Stomach smooth muscle (tissue), 2 donors: ENCODE data around the gene LCP2.

Experiments
- H3K27ac ChIP-seq: one replicate; pipeline ENCODE4 v1.7.0; 2013; ENCODE audit warnings: mild to moderate bottlenecking, low read length, inconsistent platforms
- H3K27me3 ChIP-seq, 2 donors: one replicate each; pipeline ENCODE4 v1.7.0; 2013; ENCODE audit warnings: low read length in 2 of 2; ENCODE audit not compliant: insufficient read depth in 2 of 2, control insufficient read depth in 1 of 2
- H3K36me3 ChIP-seq, 2 donors: one replicate each; pipeline ENCODE4 v1.7.0; 2013; ENCODE audit warnings: low read length in 2 of 2; ENCODE audit not compliant: control insufficient read depth in 2 of 2, insufficient read depth in 2 of 2
- H3K4me1 ChIP-seq: one replicate; pipeline ENCODE4 v1.7.0; 2013; ENCODE audit warnings: low read length; ENCODE audit not compliant: control insufficient read depth, insufficient read depth
- H3K4me3 ChIP-seq, 2 donors: one replicate each; pipeline ENCODE4 v1.7.0; 2013; ENCODE audit warnings: low read length in 2 of 2
- H3K9ac ChIP-seq, 2 donors: one replicate each; pipeline ENCODE4 v1.7.0; 2013; ENCODE audit warnings: low read length in 2 of 2, mild to moderate bottlenecking in 1 of 2
- H3K9me3 ChIP-seq, 2 donors: one replicate each; pipeline ENCODE4 v1.7.0; 2013; ENCODE audit warnings: low read length in 2 of 2; ENCODE audit not compliant: control insufficient read depth in 2 of 2
- donor health status: healthy.
- donor health status: Pancreatic carcinoma.

The LCP2 gene

GRCh38 chr5:170275376-170275994, 22.1 kb downstream of the LCP2 start:
- Histone ChIP-seq H3K4me3 (no peak overlapping the region), H3K4me1 (peaks cover 14% of the 10 kb centered on the region), H3K27me3 (no peaks in the 10 kb centered on the region), H3K27ac (no peak overlapping the region), H3K9me3 (no peaks in the 10 kb centered on the region), H3K9ac (no peak overlapping the region), H3K36me3 (no peaks in the 10 kb centered on the region)

- Histone ChIP-seq H3K27ac (no peak overlapping the region), H3K9ac (no peak overlapping the region), H3K4me3 (no peak overlapping the region), H3K27me3 (no peaks in the 10 kb centered on the region), H3K9me3 (no peaks in the 10 kb centered on the region), H3K4me1 (peaks cover 4% of the 10 kb centered on the region), H3K36me3 (no peaks in the 10 kb centered on the region)
Observed at GRCh38 chr5:170273968-170274710, 23.4 kb downstream of the LCP2 start.

DNA sequence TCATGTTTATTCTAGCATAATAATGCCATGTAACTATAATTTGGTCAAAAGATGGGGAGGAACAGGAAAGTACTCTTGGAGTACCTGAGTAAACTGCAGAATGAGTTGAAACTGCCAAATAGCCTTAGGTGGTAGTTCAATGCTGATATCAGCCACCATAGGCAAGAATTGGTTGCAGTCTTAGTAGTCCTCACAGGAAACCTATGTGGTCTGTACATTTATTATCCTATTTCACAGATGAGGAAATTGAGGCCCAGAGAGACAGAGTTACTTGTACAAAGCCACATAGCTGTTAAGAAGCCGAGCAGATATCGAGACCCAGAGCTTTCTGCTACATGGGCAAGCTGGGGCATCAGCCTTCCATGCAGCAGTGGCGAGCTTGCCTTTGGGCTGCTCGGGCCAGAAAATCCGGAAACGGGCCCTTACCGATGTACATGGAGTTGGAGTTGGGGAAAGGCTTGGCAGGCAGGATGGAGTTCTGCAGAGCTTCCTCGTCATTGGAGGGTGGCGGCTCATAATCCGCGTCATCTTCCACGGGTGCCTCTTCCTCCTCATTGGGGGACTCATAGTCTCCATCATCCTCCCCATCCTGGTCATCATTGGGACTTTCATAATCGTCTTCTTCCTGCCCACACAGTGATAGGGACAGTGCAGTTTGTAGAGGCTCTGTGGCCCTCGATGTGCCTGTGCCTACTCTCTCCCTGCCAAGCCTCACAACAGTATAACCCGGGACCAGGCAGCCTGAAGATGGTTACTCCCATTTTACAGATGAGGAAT, 27.1 kb downstream of the LCP2 start:
- no peak overlapping the region for H3K27ac ChIP-seq
- H3K27me3 ChIP-seq: peaks cover 0 to 8% of the 10 kb centered on the region in 2 donors
- no peak overlapping the region for H3K4me3 ChIP-seq
- peaks cover 18% of the 10 kb centered on the region for H3K4me1 ChIP-seq
- H3K9me3 ChIP-seq: no peaks in the 10 kb centered on the region
- H3K9ac ChIP-seq: no peak overlapping the region
- no peaks in the 10 kb centered on the region for H3K36me3 ChIP-seq

- Histone ChIP-seq H3K9ac (no peak overlapping the region), H3K36me3 (no peaks in the 10 kb centered on the region), H3K27me3 (peaks cover 0 to 8% of the 10 kb centered on the region in 2 donors), H3K4me1 (peaks cover 18% of the 10 kb centered on the region), H3K27ac (no peak overlapping the region), H3K9me3 (no peaks in the 10 kb centered on the region), H3K4me3 (no peak overlapping the region)
Observed at GRCh38 chr5:170269579-170269978, 28.0 kb downstream of the LCP2 start.

DNA sequence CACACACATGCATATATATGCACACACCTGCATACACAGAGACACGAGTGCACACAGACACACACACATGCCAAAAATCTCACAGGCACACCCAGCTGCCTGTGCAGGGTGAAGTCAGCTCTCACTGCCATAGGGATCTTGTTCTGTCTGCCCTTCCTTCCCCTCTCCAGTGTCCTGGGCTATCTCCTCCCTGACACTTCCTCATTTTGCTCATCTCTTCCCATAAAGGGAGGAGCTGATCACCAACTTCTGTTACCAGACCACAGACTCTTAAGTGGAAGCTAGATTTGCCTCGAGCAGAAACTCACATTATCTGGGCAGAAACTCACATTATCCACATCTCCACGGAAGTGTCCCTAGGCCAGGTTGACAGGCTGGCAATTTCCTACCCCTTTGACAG, 28.7 kb downstream of the LCP2 start:
- H3K36me3 ChIP-seq: no peaks in the 10 kb centered on the region
- H3K9me3 ChIP-seq: no peaks in the 10 kb centered on the region
- H3K9ac ChIP-seq: no peak overlapping the region
- H3K27ac ChIP-seq: no peak overlapping the region
- no peak overlapping the region for H3K4me3 ChIP-seq
- peaks cover 16% of the 10 kb centered on the region for H3K4me1 ChIP-seq
- H3K27me3 ChIP-seq: peaks cover 0 to 8% of the 10 kb centered on the region in 2 donors

- Histone ChIP-seq H3K4me3 (peak overlapping the region; percentile 14 to 24), H3K36me3 (no peaks in the 10 kb centered on the region), H3K9me3 (no peaks in the 10 kb centered on the region), H3K4me1 (peaks cover 14% of the 10 kb centered on the region), H3K27me3 (peaks cover 0 to 8% of the 10 kb centered on the region in 2 donors), H3K27ac (no peak overlapping the region), H3K9ac (peak overlapping the region in 1 of 2 donors; percentile 32)
Observed at GRCh38 chr5:170268153-170268689, 29.4 kb downstream of the LCP2 start.

- no peaks in the 10 kb centered on the region for H3K36me3 ChIP-seq
- peak overlapping the region in 1 of 2 donors; percentile 32 for H3K9ac ChIP-seq
- peak overlapping the region; percentile 14 to 24 for H3K4me3 ChIP-seq
- peaks cover 14% of the 10 kb centered on the region for H3K4me1 ChIP-seq
- no peak overlapping the region for H3K27ac ChIP-seq
- no peaks in the 10 kb centered on the region for H3K9me3 ChIP-seq
- H3K27me3 ChIP-seq: peaks cover 0 to 8% of the 10 kb centered on the region in 2 donors
Observed at GRCh38 chr5:170267431-170268152, 30.0 kb downstream of the LCP2 start.

DNA sequence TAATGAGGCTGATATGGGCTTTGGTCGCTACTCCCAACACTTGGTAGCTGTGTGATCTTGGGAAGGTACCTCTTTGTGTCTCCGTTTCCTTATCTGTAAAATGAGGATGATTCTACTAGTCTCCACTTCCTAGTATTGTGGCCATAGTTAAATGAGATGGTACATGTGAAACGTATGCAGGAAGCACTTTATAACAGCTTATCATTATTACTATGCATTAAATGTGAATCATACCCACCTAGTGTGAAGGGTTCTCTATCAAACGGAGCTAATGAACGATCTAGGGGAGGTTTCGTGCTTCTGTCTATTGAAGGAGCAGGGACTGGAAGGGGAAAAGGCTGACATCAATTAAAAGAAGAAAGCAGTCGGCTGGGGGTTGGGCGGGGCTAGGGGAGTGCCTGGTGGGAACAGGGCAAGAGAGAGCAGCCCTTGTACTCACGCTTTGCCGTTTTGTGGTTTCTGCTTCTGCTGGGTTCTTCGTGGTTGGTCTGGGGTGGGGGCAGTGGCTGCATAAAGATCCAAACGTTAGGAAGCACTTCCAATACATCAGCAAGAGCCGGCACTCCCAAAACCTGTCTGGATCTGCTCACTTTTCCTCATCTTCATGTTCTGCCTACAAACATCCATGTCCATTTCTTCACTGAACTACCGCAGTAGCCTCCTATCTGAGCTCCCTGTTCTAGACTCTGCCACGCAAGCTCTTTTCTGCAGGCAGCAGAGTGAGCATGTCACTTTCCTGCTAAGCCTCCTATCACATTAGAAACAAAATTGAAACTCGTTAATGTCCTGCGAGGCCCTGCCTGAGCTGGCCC, 30.8 kb downstream of the LCP2 start:
- H3K9ac ChIP-seq: no peak overlapping the region
- H3K9me3 ChIP-seq: no peaks in the 10 kb centered on the region
- H3K4me3 ChIP-seq: no peak overlapping the region
- H3K4me1 ChIP-seq: peaks cover 14% of the 10 kb centered on the region
- peaks cover 0 to 8% of the 10 kb centered on the region in 2 donors for H3K27me3 ChIP-seq
- no peak overlapping the region for H3K27ac ChIP-seq
- no peaks in the 10 kb centered on the region for H3K36me3 ChIP-seq

- no peak overlapping the region for H3K9ac ChIP-seq
- H3K9me3 ChIP-seq: no peaks in the 10 kb centered on the region
- no peaks in the 10 kb centered on the region for H3K36me3 ChIP-seq
- H3K4me1 ChIP-seq: peaks cover 14% of the 10 kb centered on the region
- no peak overlapping the region for H3K27ac ChIP-seq
- no peak overlapping the region for H3K4me3 ChIP-seq
- peaks cover 0 to 8% of the 10 kb centered on the region in 2 donors for H3K27me3 ChIP-seq
Observed at GRCh38 chr5:170265522-170265921, 32.1 kb downstream of the LCP2 start.
